ENCODE data around the gene KRTAP2-4. TPM values are rescaled to one million over a fixed set of nuclear protein-coding genes. Genes with fewer than 3 reads are reported as not detected.
"Not testable (repeated sequence)": the region's sequence is repeated elsewhere in the genome, so short reads cannot be mapped to it uniquely, and the experiment has no call there.

KRTAP2-4 gene, protein sequence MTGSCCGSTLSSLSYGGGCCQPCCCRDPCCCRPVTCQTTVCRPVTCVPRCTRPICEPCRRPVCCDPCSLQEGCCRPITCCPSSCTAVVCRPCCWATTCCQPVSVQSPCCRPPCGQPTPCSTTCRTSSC
- total RNA-seq (ENCODE audit: low replicate concordance), result not detected in 2 replicates
- long read RNA-seq, result 0 reads

DNA sequence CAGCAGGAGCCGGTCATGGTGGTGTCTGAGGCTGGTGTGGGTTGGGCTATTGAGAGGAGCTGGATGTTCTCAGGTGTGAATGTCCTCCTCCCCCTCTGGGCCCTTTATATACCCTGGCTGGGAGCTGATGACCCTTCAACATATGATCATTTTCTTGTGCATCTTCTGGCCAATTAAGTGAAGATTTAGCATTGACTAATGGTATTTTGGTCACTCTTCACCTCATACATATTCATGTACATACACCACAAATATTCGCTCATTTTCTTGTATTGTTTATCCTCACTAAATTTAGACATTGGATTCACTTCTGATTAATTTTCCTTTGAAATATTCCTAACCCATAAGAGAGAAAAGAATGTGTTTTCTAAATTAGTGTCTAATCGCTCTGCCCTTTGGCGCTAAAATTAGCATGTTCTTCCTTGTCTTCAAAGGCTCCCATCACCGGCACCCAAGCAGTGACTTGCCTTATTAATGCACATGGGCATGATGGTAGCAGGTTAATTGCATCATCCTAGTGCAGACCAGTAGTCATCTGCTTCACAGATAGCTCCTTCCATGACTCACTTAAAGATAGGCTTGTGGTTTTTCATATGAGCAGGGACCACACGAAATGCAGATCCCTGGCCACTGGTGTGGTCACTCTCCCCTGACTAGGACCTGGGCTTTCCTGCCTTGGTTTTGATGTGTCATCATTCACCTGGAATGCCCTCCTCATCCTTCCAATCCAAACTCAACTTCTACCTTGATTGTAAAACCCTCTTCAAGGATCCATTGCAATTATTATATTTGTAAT lies at the start of gene KRTAP2-4:
Gene KRTAP2-4 (minus strand): TSS at position 51 of the 796 bp plus-strand sequence. CDS start 34 bp downstream, at position 17.
- no peaks in the 10 kb centered on the region for H3K27me3 Mint-ChIP-seq
- no peaks in the 10 kb centered on the region for H3K9me3 Mint-ChIP-seq
- H3K27ac Mint-ChIP-seq, result no peak within 1 kb of the TSS
- no peak for DNase-seq (ENCODE audit: extremely low spot score, unreplicated experiment)
- H3K4me3 Mint-ChIP-seq, result no peak within 1 kb of the TSS
- H3K4me1 Mint-ChIP-seq (ENCODE audit: unreplicated experiment), result peaks cover 16% of the 10 kb centered on the region
- TF ChIP-seq, protein P1, sequence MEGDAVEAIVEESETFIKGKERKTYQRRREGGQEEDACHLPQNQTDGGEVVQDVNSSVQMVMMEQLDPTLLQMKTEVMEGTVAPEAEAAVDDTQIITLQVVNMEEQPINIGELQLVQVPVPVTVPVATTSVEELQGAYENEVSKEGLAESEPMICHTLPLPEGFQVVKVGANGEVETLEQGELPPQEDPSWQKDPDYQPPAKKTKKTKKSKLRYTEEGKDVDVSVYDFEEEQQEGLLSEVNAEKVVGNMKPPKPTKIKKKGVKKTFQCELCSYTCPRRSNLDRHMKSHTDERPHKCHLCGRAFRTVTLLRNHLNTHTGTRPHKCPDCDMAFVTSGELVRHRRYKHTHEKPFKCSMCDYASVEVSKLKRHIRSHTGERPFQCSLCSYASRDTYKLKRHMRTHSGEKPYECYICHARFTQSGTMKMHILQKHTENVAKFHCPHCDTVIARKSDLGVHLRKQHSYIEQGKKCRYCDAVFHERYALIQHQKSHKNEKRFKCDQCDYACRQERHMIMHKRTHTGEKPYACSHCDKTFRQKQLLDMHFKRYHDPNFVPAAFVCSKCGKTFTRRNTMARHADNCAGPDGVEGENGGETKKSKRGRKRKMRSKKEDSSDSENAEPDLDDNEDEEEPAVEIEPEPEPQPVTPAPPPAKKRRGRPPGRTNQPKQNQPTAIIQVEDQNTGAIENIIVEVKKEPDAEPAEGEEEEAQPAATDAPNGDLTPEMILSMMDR (conservative IDR thresholded peaks at IDR 0.05), result no peak
- no peaks in the 10 kb centered on the region for H3K36me3 Mint-ChIP-seq

- H3K27ac Mint-ChIP-seq, result no peak overlapping the region
- peaks cover 6% of the 10 kb centered on the region for H3K9me3 Mint-ChIP-seq
- no peak overlapping the region for H3K4me3 Mint-ChIP-seq
- TF ChIP-seq, protein P1 (conservative IDR thresholded peaks at IDR 0.05), result no peak
- H3K27me3 Mint-ChIP-seq, result no peaks in the 10 kb centered on the region
- no peak for DNase-seq (ENCODE audit: extremely low spot score, unreplicated experiment)
- H3K36me3 Mint-ChIP-seq, result no peaks in the 10 kb centered on the region
- no peaks in the 10 kb centered on the region for H3K4me1 Mint-ChIP-seq (ENCODE audit: unreplicated experiment)
These were observed 45.6 kb upstream of the KRTAP2-4 start for GRCh38 chr17:41111151-41111885.

DNA sequence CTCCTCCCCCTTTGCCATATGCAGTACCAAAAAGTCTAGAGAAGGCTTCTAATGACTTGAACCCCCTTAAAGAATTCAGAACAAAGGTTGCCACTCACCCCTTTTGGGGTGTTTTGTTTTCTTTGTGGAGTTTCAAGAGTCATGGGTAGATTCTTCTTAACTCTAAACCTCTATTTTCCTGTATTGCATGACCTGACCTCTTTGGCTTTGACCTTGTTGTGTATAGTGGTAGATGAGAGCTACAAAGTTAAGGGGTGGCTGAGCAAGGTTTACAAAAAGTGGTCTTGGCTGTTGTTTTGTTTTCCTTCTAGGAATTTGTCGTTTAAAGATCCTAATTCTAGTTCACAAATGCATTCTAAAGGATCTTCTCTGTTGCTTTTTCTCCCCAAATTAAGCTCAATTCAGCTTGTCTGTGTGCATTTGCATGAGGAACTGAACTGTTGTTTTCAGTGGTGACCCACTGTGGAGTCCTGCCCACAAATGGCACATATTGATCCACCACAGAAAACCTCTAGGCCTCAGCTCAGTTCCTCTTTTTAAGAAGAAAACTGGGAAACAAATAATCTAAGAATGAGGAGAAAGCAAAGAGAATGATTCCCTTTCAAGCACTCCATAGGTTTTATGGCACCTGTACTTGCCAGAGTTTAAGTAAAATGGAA lies 43.2 kb upstream of the KRTAP2-4 start:
- not testable (repeated sequence) for H3K36me3 Mint-ChIP-seq; H3K27ac Mint-ChIP-seq; H3K9me3 Mint-ChIP-seq; DNase-seq (ENCODE audit: extremely low spot score, unreplicated experiment); H3K4me1 Mint-ChIP-seq (ENCODE audit: unreplicated experiment); H3K27me3 Mint-ChIP-seq; H3K4me3 Mint-ChIP-seq

- Mint-ChIP-seq H3K36me3 (no peaks in the 10 kb centered on the region), H3K4me1 (ENCODE audit: unreplicated experiment) (peaks cover 4% of the 10 kb centered on the region), H3K27me3 (no peaks in the 10 kb centered on the region), H3K27ac (peak overlapping the region; percentile 24), H3K9me3 (peaks cover 6% of the 10 kb centered on the region), H3K4me3 (peak overlapping the region; percentile 24)
- no peak for DNase-seq (ENCODE audit: extremely low spot score, unreplicated experiment)
- TF ChIP-seq, protein P1 (conservative IDR thresholded peaks at IDR 0.05), result no peak
These were observed 42.3 kb upstream of the KRTAP2-4 start for GRCh38 chr17:41107941-41108450.

DNA sequence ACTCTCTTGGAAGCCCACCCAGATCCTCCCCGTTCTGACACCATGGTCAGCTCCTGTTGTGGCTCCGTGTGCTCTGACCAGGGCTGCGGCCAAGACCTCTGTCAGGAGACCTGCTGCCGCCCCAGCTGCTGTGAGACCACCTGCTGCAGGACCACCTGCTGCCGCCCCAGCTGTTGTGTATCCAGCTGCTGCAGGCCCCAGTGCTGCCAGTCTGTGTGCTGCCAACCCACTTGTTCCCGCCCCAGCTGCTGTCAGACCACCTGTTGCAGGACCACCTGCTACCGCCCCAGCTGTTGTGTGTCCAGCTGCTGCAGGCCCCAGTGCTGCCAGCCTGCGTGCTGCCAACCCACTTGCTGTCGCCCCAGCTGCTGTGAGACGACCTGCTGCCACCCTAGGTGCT lies 39.7 kb upstream of the KRTAP2-4 start, which contains the start of gene KRTAP4-9:
Gene KRTAP4-9 (plus strand): TSS at position 43 of the 400 bp plus-strand sequence. CDS start 0 bp downstream, at position 43.
- not testable (repeated sequence) for H3K4me3 Mint-ChIP-seq; H3K27me3 Mint-ChIP-seq; H3K4me1 Mint-ChIP-seq (ENCODE audit: unreplicated experiment); H3K9me3 Mint-ChIP-seq; H3K36me3 Mint-ChIP-seq; DNase-seq (ENCODE audit: extremely low spot score, unreplicated experiment); H3K27ac Mint-ChIP-seq

GRCh38 chr17:41104386-41105038 lies 38.8 kb upstream of the KRTAP2-4 start:
- H3K4me3 Mint-ChIP-seq; DNase-seq (ENCODE audit: extremely low spot score, unreplicated experiment); H3K27ac Mint-ChIP-seq: not testable (repeated sequence)

More at GRCh38 chr17:41104386-41105038, 38.8 kb upstream of the KRTAP2-4 start:
- Mint-ChIP-seq H3K9me3 (peaks cover 12% of the 10 kb centered on the region), H3K4me1 (ENCODE audit: unreplicated experiment) (peaks cover 14% of the 10 kb centered on the region)
- not testable (repeated sequence) for H3K36me3 Mint-ChIP-seq, H3K27me3 Mint-ChIP-seq
